ENCODE measurements around the gene MYH16.
"Not testable (repeated sequence)": the region's sequence is repeated elsewhere in the genome, so short reads cannot be mapped to it uniquely, and the experiment has no call there.

MYH16 gene

DNA sequence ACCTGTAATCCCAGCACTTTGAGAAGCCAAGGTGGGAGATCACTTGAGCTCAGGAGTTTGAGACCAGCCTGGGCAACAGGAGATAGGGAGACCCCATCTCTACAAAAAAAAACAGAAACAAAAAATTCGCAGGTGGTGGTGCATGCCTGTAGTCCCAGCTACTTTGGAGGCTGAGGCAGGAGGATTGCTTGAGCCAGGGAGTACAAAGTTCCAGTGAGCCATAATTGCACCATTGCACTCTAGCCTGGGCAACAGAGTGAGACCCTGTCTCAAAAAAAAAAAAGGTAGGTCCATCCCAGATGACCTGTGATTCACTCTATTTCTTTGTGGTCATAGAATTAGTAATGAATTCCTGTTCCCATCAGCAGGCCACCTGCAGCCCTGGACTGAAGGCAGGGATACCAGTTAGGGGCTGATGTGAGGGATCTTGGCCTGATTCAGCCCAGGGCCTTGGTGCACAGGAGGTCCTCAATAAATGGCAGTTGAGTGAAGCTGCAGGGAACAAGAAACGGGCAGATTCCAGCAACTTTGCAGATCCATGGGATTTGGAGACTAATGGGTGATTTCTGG is at the start of gene MYH16:
TSS of gene MYH16 (plus strand) at position 364 of the 570 bp plus-strand sequence.
- DNase-seq: no peak

DNA sequence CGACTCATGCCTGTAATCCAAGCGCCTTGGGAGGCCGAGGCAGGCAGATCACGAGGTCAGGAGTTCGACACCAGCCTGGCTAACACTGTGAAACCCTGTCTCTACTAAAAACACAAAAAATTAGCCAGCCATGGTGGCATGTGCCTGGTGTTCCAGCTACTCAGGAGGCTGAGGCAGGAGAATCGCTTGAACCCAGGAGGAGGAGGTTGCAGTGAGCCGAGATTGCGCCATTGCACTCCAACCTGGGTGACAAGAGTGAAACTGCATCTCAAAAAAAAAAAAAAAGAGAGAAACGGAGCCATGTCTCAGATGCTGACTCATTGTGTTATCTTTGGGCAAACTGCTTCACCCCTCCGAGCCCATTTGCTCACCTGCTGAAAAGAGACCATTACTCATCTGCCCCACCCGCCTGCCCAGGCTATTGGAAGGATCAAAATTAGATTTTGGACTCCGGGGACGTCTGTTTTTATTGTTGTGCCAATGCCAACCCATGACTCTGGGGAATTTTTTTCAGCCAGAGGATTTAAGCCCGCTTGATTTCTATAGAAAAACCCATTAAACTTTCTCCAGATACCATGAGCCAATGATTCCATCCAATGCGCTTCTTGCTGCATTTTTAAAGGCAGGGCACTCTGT is 48.3 kb upstream of the MYH16 start:
- DNase-seq: not testable (repeated sequence)

DNA sequence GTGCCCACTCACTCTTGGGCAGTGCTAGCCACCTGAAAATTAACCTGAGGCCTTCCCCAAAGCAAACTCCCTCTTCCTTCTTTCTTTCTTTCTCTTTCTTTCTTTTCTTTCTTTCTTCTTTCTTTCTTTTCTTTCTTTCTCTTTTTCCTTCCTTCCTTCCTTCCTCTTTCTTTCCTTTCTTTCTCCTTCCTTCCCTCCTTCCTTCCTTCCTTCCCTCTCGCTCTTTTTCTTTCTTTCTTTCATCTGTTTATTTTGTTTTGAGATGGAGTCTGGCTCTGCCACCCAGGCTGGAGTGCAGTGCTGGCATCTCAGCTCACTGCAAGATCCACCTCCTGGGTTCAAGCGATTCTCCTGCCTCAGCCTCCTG is 47.8 kb upstream of the MYH16 start:
- no peak for DNase-seq

DNA sequence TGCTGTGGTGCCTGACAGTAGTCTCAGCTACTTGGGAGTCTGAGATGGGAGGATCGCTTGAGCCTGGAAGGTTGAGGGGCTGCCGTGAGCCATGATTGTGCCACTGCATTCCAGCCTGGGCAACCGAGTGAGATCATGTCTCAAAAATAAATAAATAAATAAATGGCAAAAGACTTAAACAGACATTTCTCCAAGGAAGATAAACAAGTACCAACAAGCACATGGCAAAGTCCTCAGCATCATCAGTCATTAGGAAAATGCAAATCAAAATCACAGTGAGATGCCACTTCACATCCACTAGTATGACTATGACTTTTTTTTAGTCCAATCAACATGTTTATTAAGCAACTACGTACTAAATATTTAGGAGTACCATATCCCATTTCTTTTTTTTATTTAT is 43.4 kb upstream of the MYH16 start:
- DNase-seq: no peak

DNA sequence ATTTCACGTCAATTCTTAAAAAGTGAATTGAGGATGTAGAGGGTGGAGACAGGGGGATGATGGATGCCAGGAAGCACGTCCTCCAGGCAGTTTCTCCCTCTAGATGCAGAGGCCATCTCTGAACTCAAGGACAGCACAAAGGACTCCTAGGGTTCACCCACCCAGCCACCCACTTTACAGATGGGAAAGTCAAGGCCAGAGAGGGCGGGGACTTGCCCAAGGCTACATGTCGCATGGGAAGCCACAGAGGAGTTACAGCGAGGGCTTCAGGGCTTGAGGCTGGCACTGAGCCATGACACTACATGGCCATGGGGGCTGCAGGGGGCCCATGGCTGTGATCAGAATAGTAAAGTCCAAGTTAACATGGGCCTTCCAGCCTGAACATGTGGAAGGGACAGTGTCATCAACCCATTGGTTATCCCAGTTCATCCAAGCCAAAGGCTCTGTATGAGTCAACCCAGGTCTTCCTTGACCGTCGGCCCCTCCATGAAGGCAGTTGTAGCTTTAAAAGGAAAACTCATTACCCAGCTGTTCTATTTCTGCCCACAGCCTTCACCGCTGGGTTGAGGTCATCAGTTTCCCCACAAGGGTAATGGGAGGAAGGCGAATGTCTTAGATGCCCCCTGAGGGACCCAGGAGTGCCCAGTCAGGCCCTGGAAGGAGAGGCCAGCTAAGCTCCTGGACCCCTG is 40.4 kb upstream of the MYH16 start:
- no peak for DNase-seq

DNA sequence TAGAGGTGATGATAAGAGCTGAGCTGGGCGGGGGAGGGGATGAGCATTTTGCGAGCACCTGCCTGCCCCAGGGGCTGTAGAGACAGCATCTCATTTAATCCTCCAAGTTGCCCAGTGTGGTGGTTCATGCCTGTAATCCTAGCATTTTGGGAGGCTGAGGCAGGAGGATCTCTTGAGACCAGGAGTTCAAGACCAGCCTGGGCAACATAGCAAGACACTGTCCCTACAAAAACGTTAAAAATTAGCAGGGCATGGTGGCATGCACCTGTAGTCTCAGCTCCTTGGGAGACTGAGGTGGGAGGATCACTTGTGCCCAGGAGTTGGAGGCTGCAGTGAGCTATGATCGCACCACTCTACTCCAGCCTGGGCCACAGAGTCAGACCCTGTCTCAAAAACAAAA is 39.7 kb upstream of the MYH16 start:
- DNase-seq: not testable (repeated sequence)

DNA sequence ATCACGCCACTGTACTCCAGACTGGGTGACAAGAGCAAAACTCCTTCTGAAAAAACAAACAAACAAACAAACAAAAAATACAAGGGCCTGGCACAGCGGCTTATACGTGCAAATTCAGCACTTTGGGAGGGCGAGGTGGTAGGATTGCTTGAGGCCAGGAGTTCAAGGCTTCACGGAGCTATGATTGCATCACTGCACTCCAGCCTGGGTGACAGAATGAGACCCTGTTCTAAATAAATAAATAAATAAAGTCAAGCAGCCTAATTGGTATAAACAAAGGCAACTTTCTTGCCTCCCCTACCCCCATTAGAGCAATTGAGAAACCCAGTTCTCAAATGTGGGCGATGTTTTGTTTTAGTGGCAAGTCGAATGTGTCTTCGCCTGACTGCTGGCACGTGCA is 38.5 kb upstream of the MYH16 start:
- no peak for DNase-seq

DNA sequence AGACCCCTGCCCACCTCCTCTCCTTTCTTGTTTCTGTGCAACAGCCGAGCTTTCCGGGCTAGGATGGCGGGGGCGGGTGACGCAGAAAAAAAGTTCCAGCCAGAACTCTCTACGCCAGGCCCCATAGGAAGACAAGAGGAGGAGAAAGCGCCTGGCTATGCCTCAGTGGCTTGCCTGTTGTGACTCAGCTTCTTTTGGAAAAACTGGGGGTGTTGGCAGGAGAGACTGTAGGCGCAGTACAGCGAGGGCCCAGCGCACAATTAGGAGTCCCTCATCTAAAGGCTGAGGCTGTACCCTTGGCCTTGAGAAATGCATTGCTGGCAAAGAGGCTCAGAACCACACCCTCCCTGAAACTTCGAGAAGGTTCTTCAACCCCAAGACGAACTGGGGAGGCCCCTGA is 36.7 kb upstream of the MYH16 start:
- DNase-seq: no peak

DNA sequence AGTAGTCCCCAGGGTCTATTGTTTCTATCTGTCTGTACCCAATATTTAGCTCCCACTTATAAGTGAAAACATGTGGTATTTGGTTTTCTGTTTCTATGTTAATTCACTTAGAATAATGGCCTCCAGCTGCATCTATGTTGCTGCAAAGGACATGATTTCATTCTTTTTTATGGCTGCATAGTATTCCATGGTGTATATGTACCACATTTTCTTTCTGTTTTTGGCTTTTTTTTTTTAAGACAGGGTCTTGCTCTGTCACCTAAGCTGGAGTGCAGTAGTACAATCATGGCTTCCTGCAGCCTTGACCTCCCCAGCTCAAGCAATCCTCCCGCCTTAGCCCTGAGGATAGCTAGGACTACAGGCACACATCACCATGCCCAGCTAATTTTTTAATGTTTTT is 34.8 kb upstream of the MYH16 start:
- not testable (repeated sequence) for DNase-seq

DNA sequence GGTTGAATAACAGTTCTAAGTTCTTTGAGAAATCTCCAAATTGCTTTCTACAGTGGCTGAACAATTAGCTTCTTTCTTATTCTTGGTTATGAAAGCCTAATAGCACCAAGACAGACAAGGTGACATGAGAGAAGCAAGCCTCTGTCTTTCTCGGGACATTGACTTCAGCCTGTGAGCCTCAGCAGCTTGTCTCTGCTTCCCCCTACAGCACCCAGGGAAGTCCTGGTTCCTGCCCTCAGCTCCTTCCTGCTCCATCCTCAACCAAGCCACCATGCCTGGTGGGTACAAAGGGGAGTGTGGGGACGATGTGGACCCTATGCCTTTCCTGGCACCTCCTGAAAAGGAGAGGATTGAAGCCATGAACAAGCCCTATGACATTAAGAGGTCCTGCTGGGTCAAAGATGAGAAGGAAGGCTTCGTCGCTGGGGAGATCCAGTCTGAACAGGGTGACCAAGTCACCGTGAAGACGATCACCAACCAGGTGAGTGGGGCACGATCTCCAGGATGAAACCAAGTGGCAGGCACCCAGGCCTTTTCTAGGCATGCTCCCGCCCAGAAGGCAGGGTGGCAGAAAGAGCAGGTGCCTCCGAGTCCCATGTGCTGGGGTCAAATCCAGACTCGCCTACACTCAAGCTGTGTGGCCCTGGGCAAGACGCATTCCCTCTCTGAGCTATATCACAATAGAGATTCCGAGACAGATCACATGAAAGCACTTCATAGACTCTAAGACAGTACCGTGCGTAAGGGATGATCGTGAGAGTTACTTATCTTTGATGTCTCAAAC is 33.9 kb upstream of the MYH16 start:
- DNase-seq: no peak

DNA sequence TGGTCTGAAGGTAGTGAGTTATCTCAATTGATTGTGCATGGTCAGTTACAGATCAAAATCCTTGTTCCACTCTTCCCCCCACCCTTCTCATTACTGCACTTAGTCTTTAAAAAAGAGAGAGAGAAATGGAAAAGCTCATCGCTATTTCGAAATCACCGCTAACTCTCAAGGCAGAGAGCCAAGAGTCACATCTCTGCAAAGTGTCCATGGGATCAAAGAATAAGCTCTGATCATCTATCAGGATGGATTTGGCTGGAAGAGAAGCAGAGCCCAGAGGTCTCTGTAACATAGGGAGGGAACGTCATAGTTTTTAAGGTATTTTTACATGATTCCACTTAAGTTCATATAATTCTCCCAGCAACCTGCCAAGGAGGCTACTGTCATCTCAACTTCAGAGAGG is 30.0 kb upstream of the MYH16 start:
- DNase-seq: no peak

DNA sequence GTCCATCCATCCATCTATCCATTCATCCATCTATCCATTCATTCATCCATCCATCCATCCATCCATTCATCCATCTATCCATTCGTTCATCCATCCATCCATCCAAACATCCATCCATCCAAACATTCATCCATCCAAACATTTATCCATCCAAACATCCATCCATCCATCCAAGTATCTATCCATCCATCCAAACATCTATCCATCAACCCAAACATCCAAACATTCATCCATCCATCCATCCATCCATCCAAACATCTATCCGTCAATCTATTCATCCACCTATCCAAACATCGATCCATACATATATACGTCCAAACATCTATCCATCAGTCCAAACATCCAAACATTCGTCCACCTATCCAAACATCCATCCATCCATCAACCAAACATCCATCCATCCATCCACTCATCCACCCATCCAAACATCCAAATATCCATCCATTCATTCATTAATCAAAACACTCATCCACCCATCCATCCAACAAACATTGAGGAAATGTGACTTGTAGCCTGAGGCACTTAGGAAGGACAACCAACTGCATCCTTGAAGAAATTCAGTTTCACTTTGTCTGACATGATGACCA is 28.8 kb upstream of the MYH16 start:
- no peak for DNase-seq

DNA sequence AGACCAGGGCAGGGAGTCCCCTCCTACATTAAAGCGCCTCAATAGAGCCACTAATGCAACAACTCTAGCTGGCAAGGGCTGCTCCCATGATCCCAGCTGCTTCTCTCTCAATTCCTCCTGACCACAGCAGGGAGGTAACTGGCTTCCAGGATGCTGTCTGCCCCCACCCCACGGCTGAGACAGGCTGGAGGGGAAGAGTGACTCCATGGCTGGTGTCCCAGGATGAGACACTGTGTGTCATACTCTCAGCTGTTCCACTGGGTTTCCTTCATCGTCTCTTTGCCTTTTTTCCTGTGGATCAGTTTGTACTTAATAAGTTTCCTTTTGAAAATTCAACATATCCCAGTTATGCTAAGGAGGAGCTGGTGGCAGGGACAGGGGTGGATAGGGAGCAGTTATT is 27.7 kb upstream of the MYH16 start:
- DNase-seq: no peak

DNA sequence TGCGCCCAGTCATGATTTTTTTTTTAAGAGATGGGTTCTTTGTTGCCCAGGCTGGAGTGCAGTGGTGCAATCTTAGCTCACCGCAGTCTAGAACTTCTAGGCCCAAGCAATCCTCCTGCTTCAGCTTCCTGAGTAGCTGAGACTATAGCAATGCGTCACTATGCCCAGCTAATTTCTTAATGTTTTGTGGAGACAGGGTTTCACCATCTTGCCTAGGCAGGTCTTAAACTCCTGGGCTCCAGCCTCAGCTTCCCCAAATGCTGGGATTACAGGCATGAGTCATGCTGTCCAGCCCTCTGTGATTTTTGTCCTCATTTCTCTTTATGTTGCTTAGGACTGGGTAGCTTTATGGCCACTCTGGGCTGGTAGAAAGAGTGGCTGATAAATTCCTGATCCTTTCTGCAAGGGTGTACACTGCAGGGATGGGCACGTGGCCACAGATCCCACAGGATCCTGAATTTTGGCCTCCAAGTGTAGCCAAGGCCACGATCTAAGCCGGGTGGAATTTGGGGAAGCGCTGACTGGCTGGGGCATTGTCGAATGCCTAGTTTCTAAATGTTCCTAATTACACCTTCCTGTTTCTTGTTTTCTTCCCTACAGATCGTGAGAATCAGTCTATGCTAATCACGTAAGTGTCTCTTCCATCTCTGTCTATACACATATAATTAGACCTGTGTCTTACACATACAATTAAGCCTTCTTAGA is 24.1 kb upstream of the MYH16 start:
- DNase-seq: no peak

DNA sequence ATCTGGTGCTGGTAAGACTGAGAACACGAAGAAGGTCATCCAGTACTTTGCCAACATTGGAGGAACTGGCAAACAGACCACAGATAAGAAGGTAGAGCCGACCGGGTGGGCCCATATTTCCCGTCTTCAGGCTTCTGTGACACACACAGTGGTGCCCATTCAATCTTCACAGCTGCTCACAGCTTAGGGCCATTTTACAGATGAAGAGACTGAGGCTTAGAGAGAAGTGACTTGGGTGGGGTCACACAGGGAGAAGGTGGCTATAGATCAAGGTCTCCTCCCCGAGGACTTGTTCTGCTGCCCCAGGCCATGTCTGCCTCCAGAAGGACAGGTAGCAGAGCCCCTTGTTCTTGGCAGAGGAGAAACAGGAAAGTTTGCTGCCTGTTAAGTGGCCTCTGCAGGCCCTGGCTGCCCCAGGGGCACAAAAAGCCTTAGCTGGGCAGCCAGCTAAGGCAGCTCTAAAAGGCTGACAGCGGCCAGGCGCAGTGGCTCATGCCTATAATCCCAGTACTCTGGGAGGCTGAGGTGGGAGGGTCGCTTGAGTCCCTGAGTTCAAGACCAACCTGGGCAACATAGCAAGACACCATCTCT is 22.6 kb upstream of the MYH16 start:
- DNase-seq: no peak

DNA sequence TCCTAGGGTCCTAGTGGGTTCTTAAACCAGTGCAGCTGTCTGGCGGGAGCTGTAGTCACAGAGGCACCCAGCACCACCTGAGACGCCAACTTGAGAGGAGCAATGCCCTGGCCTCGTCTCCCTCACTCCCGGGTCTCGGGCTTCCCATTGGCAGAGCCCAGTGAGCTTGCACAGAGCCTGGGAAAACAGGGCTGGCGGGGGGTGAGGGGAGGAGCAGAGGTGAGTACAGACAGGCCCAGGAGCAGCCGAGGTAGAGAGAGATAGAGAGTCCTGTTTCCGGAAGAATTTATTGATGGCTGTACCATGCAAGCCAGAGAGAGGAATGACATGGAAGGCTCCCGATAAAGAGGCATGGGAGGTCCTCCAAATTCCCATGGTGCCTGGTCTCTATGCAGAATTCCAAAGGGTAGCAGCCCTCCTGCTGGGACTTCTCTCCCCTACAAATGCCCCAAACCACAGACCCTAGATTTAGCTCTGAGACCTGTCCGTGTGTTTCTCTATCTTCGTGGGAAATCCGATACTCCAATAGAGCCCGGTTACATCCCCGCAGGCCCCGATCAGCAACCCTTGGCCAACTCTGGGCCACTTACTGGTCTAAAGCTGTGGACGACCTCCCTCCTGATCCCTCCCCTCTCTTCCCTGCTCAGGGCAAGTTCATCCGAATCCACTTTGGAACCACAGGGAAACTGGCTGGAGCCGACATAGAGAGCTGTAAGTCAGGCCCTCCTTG is 20.3 kb upstream of the MYH16 start:
- no peak for DNase-seq

DNA sequence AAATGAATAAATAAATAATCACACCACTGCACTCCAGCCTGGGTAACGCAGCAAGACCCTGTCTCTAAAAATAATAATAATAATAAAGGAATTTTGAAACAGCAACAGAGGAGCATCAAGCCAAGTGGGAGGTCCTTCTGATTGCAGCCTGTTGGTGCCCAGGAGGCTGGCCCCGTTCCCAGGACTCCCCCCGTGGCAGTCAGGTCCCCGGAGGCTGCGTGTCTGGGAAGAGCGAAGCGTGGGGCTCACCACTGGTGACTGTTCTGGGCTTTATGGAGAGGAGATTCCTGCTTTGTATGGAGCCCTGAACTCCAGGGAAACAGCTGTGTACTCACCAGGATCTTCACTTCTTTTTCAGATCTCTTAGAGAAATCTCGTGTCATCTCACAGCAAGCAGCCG is 19.3 kb upstream of the MYH16 start:
- no peak for DNase-seq

DNA sequence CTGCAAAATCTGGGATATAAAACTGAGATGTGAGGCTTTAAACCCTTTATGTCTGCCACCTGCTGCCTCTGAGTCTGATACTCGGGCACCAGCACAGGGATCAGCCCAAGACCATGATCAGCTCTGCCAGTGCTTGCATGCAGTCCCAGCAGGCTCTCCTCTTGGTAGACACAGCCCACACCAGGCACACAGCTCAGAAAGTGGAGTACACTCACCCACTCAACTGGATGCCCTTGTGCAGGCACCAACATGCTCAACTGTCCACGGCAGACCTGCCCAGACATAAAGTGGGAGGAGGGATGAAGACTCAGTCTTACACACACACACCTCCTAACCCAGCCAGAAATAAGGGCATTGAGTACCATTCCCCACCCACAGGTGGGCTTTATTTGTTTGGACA is 18.2 kb upstream of the MYH16 start:
- DNase-seq: no peak

DNA sequence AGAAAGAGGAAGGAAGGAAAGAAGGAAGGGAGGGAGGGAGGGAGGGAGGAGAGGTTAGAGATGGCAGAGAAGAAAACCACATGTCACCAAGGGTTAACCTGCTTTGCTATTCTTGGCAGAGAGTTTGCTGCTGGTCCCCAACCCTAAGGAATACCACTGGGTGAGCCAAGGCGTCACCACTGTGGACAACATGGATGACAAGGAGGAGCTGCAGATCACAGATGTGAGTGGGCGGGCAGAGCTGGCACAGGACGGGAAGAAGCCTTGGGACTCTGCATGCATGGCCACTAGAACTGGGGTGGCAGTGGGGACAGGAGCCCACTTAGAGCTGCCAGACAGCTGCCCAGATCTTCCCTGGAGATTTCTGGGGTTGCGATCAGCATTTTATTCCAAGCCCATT is 17.2 kb upstream of the MYH16 start:
- DNase-seq: no peak

DNA sequence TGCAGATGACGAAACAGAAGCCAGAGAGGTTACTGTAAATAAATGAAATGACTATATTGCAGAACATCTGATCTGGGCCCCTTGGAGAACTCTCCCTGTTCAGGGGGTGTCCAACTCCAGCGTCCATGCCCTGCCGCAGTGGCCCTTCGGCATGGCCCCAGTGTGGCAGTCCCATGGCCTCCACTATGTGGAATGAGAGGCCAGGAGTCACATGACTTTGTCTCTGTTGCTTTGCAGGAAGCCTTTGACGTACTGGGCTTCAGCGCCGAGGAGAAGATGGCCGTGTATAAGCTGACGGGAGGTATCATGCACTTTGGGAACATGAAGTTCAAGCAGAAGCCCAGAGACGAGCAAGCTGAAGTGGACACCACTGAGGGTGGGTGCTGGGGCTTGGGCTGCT is 15.6 kb upstream of the MYH16 start:
- DNase-seq: no peak

DNA sequence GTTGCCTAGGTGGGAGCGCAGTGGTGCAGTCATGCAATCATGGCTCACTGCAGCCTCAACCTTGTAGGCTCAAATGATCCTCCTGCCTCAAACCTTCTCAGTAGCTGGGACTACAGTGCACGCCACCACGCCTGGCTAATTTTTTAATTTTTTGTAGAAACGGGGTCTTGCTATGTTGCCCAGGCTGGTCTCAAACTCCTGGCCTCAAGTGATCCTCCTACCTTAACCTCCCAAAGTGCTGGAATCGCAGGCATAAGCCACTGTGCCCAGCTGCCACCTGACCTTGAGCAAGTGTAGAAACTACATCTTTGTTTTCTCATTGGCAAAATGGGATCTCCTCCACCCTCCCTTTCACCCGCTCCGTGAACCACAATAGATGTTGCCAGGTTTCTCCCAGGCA is 15.0 kb upstream of the MYH16 start:
- DNase-seq: no peak

DNA sequence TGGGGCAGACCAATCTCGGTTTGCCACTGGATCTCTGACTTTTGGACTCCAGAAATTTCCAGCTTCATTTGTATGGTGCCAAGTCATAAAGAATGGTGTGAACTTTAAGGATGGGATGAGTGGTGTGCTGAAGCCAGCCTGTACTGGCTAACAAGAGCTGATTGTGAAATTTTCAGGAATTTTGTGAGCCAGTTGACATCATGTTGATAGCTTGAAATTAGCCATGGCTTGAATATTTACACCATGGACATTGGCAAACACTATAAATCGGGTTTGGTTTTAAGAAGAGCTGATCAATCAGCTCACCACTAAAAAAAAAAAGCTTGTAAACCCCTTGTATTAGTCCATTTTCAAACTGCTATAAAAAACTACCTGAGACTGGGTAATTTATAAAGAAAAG is 14.1 kb upstream of the MYH16 start:
- no peak for DNase-seq

Measured in activated T-cell treated with anti-CD3 and anti-CD28 coated beads for 4 hours (primary cell).